Cortex of kidney (tissue), 1 donor: Measurements from ENCODE around the gene AZIN2.
"Not testable (repeated sequence)": the region's sequence is repeated elsewhere in the genome, so short reads cannot be mapped to it uniquely, and the experiment has no call there.

Experiments used
- DNase-seq: peaks from one replicate; lab custom pipeline; 2025; lab: John Stamatoyannopoulos, UW

Gene AZIN2

DNA sequence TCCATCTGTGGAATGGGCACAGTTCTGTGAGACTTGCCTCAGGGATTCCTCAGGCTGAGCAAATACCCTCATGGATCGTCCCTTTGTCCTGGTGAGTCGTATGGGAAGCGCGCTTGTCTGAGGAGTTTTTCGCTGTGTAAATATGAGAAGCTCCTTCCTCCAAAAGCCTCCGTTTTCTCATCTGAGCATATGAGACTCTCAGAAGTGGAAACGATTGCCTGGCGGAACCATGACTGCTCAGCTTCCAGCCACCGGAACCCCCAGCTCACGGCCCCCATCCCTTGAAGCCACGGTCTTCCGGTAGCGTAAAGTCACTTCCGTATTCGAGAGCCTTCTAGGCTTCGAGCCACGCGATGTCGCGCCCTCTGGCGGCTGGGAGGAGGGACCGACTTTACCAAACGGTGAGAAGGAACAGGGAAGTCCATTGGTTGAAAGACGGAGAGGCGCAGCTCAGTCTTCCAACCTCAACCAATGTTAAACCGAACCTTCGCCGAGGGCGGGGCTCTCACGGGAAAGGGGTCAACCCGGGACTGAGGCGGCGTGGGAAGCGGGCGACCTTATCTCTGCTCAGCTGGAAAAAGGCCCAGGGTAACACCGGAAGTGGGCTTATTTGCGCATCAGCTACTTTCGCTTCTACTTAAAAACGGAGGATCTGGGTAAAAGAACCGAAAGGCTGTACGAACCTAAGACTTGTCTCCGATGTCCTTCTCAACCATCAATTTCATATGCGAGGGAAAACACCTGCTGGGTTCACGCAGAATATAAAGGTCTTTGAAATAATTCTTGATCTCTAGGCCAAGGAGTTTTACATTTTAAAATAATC, 46.3 kb downstream of the AZIN2 start:
- peak; percentile 40 for DNase-seq

DNA sequence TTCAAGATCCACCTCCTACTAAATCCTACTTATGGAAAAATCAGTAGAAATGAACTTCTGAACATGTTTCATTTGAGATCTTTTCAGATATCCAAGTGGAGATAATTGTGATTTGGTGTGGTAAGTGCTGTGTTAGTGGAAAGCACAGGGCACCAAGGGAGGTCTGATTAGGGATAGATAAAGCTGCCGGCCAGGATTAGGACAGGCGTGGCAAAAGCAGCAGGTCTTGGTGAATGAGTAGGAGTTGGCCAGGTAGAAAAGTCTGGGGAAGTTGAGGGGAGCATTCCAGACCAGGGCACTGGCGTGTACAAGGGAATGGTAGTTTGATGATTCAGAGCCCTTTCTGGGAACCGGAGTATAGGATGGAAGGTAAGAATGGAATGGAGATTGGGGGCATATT, 47.8 kb downstream of the AZIN2 start:
- DNase-seq: no peak

DNA sequence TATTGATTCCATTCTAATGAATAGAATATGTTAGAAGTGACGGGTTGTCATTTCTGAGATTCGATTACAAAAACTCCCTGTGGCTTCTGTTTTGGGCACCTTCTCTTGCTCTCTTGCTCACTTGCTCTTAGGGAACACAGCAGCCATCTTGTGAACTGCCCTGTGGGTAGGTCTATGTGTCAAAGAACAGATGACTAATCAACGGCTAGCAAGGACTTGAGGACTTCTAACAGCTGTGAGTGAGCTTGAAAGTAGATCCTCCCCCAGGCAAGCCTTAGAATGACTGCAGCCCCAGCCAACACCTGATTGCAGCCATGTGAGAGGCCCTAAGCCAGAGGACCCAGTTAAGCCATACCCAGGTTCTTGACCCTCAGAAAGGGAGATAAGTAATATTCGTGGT, 49.3 kb downstream of the AZIN2 start:
- no peak for DNase-seq

DNA sequence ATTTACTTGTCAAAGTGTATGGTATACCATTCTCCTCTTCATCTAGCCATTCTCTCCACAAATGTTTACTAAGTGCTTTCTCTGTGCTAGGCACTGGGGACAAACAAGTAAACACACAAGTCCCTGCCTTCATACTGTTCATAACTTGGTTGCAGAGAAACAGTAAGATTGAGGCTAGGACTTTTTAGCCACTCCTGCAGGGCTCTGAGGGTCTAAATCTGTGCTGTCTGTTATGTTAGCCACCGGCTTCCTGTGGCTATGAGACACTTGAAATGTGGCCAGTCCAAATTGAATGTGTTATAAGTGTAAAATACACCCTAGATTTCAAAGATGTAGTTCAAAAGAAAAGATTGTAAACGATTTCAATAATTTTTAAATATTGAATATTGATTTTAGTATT, 50.2 kb downstream of the AZIN2 start:
- no peak for DNase-seq

DNA sequence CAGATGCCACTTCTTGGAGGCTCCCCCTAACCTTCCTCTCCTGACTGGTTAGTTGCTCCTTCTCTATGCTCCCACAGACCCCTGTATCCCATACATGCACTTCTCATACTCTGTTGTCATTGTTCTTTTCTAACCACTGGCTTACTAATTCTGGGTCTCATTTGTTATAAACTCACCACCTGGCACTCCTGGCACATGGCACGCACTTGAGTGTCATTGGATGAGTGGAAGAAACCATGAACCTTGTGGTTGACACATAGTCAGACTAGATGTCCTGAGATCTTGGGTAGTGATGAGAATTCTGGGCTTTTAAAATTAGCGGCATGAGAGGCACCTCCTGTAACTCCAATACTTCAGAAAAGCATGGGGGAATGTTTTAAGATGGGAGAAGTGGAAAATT, 51.6 kb downstream of the AZIN2 start:
- DNase-seq: no peak

DNA sequence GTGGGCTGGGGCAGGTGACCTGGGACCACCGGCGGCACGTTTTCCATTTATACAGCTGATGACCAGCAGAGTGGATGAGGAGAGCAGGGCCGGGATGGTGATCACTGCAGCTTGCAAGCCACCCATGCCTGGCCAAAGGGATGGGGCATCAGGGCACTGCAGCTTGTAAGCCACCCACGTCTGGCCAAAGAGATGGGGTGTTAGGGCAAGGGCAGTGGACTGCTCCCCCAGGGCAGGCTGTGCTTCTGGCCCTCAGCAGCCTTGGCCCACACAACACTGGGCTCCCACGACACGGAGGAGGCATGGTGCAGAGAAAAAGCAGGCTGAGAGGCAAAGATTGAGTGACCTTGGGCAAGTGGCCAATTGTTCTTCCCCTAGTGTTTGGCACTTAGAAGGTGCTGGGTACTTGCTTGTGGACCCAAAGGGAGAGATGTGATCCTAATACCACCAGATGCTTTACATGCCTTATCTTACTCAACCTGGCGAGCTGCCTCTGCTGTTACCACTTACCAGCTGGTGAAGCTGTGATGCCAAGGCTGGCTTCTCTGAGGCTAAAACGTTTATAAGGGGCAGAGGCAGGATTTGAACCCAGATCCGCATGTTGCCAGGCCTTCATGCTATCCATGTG, 52.6 kb downstream of the AZIN2 start:
- no peak for DNase-seq

DNA sequence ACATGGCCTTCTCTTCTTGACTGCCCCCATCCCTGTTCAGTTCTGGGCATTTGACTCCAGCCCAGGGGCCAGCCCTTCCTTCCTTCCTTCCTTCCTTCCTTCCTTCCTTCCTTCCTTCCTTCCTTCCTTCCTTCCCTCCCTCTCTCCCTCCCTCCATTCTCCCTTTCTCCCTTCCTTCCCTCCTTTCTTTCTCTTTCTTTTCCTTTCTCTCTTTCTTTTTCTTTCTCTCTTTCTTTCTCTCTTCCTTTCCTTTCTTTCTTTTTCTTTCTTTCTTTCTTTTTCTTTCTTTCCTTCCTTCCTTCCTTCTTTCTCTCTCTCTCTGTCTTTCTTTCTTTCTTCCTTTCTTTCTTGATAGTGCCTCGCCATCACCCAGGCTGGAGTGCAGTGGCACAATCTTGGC, 55.1 kb downstream of the AZIN2 start:
- DNase-seq: not testable (repeated sequence)

DNA sequence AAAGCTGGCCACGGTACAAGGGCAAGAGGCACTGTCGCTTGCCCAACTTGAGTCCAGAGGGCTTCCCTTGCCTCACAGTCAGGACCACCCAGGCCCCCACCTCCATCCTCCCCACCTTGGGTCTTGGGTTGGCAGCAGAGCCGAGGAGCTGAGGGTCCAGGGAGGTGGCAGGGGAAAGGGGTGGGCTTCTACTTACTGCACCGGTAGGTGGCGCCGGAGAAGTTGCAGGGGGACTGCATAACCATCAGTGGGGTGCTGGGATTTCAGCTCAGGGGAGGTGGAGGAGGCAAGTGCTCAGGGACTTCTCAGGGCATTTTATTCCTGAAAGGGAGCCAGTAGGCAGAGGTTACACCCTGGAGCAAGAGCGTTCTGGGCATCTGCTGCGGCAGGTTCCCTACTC, 56.8 kb downstream of the AZIN2 start:
- DNase-seq: no peak

DNA sequence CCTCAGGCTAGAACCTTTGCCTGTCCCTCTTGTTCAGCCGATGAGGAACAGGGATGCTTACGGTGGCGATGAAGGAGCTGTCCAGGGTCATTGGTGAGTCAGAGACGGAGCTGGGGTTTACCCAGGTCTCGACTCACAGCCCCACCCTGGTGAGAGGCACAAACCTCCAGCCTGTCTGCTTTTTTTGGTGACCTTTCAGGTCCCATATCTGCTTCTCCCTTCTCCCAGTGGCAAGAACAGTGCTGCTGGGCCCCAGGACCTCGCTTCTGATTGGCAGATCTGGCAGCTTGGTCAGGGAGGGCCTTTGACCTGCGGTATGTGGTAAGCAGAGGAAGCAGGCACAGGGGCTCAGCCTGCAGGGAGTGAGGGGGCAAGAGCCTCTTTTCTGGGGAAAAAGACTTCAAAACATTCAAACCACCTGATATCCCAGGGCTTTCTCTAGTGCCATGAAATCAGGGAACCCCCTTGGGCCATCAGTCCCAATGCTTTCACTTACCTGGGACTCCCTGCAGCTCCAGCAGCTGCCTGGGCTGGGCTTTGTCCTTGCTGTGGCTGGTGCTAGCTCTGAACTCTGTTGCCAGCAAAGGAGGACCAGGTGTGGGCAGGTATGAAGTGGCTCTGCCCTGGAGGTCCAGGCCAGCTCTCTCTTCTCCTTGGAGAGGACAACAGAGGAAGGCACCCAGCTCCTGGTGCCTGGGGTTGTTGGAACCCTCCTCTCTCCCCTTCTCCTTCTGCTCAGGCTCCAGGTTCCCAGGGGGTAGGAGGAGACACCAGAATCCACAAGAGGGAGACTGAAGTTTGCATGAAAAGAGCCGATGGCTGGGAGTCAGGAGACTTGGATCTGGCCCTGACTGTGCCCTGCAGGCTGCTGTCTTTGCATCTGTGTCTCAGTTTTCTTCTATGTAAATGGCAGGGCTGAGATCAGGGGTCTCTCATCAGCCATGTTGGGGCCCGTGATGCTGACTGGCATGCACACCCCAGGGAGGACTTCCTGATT, 59.5 kb downstream of the AZIN2 start:
- DNase-seq: no peak

DNA sequence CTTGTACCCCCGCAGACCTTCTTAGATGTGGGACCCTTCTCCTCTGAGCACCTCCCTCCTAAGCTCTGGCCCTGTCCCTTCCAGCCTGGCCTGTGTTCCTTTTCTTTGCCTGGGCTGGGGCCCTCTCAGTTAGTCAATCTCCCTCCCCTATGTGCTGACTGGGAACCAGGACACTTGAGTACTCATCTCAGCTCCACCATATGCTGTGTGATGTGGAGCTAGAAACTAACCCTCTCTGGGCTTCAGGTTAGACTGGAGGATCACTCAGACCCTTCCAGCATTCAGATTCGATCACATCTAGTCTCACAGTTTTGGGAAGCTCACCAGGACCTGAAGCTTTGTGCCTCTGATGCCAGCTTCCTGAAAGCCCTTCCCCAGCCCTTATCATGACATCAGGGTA, 60.3 kb downstream of the AZIN2 start:
- DNase-seq: no peak

DNA sequence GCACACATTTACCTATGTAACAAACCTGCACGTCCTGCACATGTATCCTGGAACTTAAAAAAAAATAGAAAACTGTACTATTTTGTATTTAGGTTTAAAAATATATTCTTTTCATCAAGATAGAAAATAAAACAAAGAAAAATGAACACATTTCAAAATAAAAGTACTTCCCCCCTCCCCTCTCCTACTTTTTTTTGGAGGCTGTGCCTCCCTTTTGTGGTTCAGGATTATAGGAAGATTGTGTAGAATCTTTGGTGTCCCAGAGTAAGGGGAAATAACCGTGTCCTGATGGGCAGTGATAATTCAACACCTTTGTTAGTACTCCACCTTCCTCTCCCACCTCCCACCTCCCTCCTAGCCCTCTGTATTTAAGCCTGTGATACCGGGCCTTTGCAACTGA, 60.8 kb downstream of the AZIN2 start:
- no peak for DNase-seq

DNA sequence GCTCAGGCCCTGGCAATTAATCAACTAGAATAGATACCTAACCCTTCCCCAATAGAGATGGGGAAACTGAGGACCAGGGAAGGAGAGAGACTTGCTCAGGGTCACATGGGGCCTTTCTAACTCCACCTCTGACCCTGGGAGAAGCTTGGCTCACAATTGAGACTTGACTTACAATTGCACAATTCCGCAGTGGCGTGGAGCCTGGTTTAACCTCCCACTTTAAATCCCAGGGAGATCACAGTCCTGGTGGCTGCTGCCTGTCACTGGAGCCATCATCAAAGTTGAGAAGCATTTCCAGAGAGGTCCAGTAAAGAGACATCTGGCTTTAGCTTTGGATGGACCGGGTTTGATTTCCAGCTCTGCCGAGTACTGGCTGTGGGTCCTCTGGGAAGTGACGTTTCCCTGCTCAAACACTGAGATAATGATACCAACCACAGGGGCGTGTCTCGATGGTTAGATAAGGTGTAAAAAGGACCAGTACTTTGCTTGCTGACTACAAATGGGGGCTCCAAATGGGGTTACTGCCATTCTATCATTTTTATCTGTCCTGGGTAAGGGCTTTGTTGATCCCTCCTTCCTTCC, 61.6 kb downstream of the AZIN2 start:
- no peak for DNase-seq

DNA sequence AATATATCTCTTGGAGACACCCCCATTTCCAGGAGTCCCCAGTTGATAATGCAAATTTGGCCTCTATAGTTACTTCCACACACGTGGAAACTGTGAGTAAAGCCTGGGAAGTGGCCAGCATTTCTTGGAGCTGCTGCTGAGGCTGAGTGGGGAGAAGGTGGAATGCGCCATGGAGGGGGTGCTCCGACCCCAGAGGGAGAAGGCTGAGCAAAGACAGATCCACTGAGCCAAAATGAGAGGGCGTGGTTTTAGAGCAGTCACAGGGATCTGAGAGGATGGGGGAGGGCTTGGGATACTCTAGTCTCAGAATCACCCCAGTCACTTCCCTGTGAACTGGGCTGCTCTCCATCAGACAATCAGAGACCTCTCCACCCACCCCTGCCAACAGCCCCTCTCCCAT, 62.2 kb downstream of the AZIN2 start:
- DNase-seq: no peak

DNA sequence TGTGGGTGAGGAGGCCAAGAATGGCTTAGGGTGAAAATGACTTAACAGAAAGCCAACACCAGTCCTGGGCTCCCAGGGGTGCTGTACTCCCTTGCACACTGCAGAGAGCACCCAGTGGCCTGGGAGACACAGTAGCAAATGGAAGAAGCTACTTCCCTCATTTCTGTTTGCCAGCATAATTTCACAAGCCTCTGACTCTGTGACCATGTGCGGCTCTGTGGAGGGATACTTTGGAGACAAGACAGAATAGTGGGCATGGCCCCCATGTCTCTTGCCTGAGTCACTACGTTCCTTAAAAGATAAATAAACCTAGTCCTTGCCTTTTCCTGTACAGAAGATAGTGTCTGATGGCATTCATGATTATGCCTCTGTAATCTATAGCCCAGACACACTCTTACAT, 62.7 kb downstream of the AZIN2 start:
- DNase-seq: no peak

DNA sequence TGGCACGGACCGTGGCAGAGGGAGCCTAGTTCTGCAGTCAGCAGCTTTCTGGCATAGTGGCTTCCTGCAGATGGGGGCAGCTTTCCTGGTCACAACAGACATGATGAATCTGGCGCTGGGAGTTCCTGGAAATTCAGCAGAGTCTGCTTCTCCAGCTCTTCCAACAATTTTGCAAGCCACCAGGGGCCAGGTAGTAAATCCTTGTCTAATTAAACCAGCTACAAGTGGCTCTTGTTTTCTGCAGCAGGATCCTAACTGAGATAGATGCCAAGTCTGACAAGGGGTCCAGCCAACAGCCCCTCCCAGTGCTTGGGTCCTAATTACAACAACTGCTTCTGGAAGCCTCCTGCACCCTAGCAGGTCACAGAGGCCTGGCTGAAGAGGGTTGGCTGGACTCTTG, 65.0 kb downstream of the AZIN2 start:
- DNase-seq: no peak

DNA sequence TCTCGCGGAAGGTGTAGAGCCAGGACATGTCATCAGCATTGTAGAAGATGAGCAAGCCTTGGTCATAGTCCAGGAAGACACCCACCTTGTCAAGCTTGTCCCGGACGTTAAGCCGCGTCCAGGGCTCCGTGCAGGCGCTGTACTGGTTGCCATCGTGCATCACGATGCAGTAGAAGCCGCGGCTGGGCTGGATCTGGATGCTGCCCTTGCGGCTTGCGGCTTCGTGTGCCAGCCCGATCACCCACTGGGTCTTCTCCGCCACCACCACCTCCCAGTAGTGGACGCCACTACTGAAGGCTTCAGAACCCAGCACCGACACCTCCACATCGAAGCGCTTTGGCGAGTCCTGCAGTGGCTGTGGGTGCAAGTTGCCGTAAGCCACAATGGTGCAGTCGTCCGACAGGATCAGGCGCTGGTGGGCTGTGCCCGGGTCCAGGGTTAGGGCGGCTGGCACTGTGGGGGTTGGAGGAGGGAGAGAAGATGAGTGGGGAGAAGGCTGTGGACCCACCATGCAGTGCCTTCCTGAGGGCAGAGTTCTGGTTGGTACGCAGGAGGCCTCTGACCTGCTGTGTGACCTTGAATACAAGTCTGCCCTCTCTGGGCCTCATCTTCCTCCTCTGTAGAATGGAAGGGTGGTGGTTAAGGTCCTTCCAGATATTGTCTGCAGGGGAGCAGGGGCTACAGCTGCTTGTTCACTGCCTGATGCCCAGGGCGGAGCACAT, 66.5 kb downstream of the AZIN2 start:
- DNase-seq: no peak

DNA sequence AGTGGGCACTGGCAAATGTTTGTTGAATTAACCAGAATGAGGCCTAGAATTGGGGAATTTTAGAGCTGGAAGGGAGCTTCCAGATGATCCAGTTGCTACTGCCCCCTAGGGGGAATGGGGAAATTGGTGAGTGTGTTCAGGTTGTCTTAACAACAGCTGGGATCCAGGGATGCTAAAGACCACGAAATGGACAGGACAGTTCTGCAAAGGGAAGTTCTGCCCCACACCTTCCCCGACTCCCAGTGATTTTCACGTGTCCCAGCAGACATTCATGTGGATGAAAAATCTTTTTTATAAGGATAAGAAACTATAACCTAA, 67.0 kb downstream of the AZIN2 start:
- no peak for DNase-seq

DNA sequence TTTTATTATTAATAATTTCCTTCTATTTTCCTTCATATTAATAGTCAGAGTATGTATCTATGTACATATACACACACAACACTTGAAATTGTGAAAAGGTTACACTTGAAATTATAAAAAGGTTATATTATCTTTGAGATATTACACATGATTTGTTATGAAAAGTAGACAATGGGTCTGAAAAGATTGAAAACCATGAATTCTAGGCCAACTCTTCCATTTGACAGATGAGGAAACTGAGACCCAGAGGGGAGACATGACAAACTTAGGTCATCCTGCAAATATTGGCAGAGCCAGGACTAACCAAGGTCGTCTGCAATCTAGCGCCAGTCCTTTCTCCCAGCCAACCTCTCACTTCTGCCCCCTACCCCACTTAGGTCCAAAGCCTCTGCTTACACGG, 67.7 kb downstream of the AZIN2 start:
- no peak for DNase-seq

DNA sequence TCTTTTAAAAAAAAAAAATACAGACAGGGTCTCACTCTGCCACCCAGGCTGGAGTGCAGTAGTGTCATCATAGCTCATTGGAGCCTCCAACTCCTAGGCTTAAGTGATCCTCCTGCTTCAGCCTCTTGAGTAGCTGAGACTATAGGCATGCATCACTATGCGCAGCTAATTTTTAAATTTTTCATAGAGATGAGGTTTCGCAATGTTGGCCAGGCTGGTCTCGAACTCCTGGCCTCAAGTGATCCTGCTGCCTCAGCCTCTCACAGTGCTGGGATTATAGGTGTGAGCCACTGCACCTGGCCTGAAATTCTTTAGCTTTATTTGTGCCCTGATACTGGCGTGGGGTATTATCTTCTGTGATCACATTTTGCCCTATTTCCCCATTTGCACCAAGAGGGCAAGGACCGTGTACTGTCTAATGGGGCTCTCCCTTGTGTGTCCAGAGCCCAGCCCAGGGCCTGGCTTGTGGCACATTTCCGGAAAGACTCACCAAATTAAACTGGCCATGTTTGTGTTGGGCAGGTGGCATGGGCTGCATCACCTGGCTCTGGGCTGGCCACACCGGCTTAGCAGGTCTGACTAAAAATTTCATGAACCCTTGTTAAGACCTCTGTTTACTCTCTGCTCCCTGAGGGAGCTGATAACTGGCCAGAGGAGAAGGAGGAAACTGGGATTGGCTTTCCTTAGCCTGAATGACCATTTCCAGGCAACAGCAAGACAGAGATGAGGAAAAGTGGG, 68.7 kb downstream of the AZIN2 start:
- no peak for DNase-seq

DNA sequence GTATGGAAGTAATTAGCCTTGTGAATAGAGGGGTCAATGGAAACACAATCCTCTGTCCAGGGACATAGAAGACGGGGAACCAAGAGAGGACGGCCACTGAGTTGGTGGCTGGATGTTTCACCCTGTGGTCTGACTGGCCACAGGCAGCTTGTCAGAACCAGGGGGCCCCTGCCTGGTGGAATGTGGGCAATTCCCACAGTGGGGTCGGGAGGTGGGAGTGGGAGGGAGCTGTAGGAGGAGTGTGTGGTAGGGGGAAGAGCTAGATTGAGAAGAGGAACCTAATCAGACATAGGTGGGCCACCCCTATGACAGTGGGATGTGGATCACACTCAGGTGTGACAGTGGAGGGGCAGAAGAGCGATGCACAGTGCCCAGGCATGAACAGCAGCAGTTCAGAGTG, 69.6 kb downstream of the AZIN2 start:
- DNase-seq: no peak

DNA sequence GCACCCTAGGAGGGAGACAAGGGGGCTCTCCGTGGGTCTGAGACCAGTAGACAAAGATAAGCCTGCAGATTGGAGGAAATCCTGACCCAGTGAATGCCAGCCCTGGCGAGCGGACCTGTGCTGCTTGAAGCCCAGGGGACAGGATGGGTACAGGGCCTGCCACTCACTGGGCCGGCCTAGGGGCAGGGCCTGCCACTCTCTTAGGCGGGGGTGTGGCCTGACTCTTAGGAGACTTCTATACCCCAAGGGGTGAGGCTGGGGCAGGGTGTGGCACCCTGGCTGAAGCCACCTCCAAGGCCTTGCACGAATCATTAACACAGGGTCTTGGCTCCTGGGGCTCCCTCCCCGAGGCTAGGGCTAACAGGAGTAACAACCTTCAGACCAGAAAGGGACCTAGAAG, 70.2 kb downstream of the AZIN2 start:
- no peak for DNase-seq
